ENCODE data around the gene FCRL3. TPM values are rescaled to one million over a fixed set of nuclear protein-coding genes. Genes with fewer than 3 reads are reported as not detected.
"Not testable (repeated sequence)": the region's sequence is repeated elsewhere in the genome, so short reads cannot be mapped to it uniquely, and the experiment has no call there.

The FCRL3 gene, protein sequence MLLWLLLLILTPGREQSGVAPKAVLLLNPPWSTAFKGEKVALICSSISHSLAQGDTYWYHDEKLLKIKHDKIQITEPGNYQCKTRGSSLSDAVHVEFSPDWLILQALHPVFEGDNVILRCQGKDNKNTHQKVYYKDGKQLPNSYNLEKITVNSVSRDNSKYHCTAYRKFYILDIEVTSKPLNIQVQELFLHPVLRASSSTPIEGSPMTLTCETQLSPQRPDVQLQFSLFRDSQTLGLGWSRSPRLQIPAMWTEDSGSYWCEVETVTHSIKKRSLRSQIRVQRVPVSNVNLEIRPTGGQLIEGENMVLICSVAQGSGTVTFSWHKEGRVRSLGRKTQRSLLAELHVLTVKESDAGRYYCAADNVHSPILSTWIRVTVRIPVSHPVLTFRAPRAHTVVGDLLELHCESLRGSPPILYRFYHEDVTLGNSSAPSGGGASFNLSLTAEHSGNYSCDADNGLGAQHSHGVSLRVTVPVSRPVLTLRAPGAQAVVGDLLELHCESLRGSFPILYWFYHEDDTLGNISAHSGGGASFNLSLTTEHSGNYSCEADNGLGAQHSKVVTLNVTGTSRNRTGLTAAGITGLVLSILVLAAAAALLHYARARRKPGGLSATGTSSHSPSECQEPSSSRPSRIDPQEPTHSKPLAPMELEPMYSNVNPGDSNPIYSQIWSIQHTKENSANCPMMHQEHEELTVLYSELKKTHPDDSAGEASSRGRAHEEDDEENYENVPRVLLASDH
- under 1 TPM; 0.12 to 0.60 (median 0.20) TPM for total RNA-seq
- long read RNA-seq, result 0 reads

DNA sequence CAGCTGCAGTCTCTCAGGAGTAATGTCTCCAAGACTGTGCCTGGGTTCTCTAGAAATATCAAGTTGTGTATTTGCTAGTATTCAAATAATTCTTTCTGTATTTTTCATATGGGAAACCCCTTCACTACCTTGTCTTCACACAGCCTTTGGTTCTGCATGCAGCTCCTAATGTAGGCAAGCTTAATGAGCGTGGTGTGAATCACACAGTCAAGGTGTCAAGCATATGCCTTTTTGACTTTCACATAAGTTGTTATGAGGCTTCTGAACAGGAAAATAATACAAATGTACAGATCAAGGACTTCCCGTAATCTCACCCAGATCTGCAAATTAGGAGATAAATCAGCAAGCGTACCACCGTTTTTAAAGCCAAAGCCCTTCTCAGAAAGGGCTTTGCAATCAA lies at the start of gene FCRL3:
Gene FCRL3, minus strand, starts transcription at position 38 of the 400 bp plus-strand sequence. CDS start 280 bp downstream, outside the sequence.
- 66% methylated on average over 4 of the region's 4 CpGs for WGBS (ENCODE audit: insufficient coverage, low coverage, low lambda C conversion rate, missing lambda C conversion rate)
- Histone ChIP-seq H3K4me3 (no peak within 1 kb of the TSS), H3K27ac (no peak within 1 kb of the TSS), H3K4me1 (no peaks in the 10 kb centered on the region), H3K27me3 (no peaks in the 10 kb centered on the region), H3K9me3 (no peaks in the 10 kb centered on the region), H3K36me3 (no peaks in the 10 kb centered on the region)
- DNase-seq, result no peak
- ATAC-seq, result peak in 1 of 4 donors; percentile 28
- TF ChIP-seq POLR2A (IDR thresholded peaks at IDR 0.05), result no peak
- TF ChIP-seq, protein P1, sequence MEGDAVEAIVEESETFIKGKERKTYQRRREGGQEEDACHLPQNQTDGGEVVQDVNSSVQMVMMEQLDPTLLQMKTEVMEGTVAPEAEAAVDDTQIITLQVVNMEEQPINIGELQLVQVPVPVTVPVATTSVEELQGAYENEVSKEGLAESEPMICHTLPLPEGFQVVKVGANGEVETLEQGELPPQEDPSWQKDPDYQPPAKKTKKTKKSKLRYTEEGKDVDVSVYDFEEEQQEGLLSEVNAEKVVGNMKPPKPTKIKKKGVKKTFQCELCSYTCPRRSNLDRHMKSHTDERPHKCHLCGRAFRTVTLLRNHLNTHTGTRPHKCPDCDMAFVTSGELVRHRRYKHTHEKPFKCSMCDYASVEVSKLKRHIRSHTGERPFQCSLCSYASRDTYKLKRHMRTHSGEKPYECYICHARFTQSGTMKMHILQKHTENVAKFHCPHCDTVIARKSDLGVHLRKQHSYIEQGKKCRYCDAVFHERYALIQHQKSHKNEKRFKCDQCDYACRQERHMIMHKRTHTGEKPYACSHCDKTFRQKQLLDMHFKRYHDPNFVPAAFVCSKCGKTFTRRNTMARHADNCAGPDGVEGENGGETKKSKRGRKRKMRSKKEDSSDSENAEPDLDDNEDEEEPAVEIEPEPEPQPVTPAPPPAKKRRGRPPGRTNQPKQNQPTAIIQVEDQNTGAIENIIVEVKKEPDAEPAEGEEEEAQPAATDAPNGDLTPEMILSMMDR (IDR thresholded peaks at IDR 0.05), result no peak
- intact Hi-C loops (cut with DNase I), result no loop called here

DNA sequence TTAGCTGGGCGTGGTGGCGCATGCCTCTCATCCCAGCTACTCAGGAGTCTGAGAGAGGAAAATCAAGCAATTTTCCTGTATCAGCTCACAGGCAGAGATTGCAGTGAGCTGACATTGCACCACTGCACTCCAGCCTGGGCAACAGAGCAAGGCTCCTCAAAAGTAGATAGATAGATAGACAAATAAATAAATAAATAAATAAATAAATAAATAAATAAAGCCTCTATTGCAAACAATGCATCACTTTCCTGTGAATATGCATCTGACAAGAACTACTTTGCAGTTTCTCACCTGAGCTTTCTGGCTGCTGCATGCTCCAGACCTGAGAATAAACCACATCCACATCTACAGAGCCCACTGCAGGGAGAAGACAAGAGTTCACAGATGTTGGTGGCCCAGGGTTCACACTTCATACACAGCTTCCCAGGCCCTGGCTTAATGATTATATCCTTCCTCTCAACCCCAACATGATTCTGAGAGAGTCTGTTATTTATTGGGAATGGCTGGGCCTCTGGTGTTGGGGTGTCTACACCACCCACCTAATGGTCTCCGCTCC lies 47.8 kb upstream of the FCRL3 start:
- TF ChIP-seq POLR2A (IDR thresholded peaks at IDR 0.05), result no peak
- TF ChIP-seq, protein P1 (IDR thresholded peaks at IDR 0.05), result no peak

DNA sequence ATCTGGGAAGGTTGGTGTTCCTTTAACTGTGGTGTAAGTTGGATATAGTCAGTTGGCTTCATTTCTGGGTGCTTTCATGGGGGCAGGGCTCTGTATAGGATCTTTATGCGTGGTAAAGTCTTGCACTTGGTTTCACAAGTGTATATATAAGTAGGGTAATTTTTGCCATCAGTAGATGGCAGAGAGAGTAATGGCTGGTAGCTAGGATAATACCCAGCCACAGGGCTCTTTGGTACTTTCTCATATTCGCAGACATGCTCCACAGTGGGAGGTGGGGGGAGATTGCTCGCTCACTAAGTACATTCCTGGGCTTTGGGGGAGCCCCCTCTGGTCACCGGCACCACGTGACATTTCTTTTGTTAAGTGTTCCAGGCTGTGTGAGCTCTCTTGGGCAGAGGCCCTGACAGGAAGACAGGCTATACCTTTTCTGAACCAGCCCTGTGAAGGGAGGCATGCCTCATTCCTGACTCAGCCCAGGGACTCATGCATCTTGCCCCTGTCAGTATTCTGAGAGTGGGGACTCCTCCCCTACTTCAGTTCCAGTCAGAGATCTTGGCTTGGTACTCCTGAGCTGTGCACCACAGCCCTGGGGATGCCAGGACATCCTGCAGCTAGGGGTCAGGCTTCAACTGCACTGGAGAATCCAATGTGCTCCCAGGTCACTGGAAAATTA lies 38.8 kb upstream of the FCRL3 start:
- TF ChIP-seq, protein P1 (IDR thresholded peaks at IDR 0.05), result no peak
- TF ChIP-seq POLR2A (IDR thresholded peaks at IDR 0.05), result no peak
- H3K9me3 ChIP-seq, result no peaks in the 10 kb centered on the region
- no peak overlapping the region for H3K27ac ChIP-seq
- WGBS (ENCODE audit: insufficient coverage, low coverage, low lambda C conversion rate, missing lambda C conversion rate), result 10% methylated on average over 2 of the region's 5 CpGs
- H3K27me3 ChIP-seq, result no peaks in the 10 kb centered on the region
- intact Hi-C loops (cut with DNase I), result no loop called here
- ATAC-seq, result peak in 1 of 4 donors; percentile 22
- no peaks in the 10 kb centered on the region for H3K4me1 ChIP-seq
- no peak overlapping the region for H3K4me3 ChIP-seq
- H3K36me3 ChIP-seq, result no peaks in the 10 kb centered on the region
- no peak for DNase-seq

More for the DNA sequence above, 47.8 kb upstream of the FCRL3 start:
- Histone ChIP-seq H3K4me1 (no peaks in the 10 kb centered on the region), H3K9me3 (no peaks in the 10 kb centered on the region), H3K4me3 (no peak overlapping the region), H3K27ac (no peak overlapping the region), H3K36me3 (no peaks in the 10 kb centered on the region), H3K27me3 (no peaks in the 10 kb centered on the region)
- no peak for ATAC-seq
- DNase-seq, result no peak
- intact Hi-C loops (cut with DNase I), result no loop called here
- WGBS (ENCODE audit: insufficient coverage, low coverage, low lambda C conversion rate, missing lambda C conversion rate), result 89% methylated on average over 3 of the region's 3 CpGs

DNA sequence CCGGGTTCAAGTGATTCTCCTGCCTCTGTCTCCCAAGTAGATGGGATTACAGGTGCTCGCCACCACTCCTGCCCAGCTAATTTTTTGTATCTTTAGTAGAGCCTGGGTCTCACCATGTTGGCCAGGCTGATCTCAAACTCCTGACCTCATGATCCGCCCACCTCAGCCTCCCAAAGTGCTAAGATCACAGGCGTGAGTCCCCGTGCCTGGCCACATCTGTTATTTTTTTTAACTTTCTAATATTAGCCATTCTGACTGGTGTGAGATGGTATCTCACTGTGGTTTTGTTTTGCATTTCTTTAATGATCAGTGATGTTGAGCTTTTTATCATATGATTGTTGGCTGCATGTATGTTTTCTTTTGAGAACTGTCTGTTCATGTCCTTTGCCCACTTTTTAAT lies 35.4 kb upstream of the FCRL3 start:
- H3K36me3 ChIP-seq; DNase-seq; H3K9me3 ChIP-seq; ATAC-seq; H3K4me1 ChIP-seq; H3K27ac ChIP-seq; H3K4me3 ChIP-seq; H3K27me3 ChIP-seq; intact Hi-C loops (cut with DNase I): not testable (repeated sequence)
- 52% methylated on average over 4 of the region's 5 CpGs for WGBS (ENCODE audit: insufficient coverage, low coverage, low lambda C conversion rate, missing lambda C conversion rate)

All from right lobe of liver (tissue), 6 donors.